Mononuclear cell (primary cell): ENCODE results near the gene DTL. TPM values are rescaled to one million over a fixed set of nuclear protein-coding genes. Genes with fewer than 3 reads are reported as not detected.

ENCODE experiments used
- H3K27me3 ChIP-seq: 2 replicates; pipeline ENCODE4 v1.6.0; 2011; ENCODE audit warnings: low read length, control low read depth; ENCODE audit not compliant: insufficient read depth
- H3K4me1 ChIP-seq: 2 replicates; pipeline ENCODE4 v1.5.1; 2011; ENCODE audit warnings: mild to moderate bottlenecking, low read length, control low read depth; ENCODE audit not compliant: insufficient read depth
- H3K4me3 ChIP-seq: 2 replicates; pipeline ENCODE4 v1.5.1; 2011; ENCODE audit warnings: mild to moderate bottlenecking, low read length, moderate library complexity
- H3K9me3 ChIP-seq: 2 replicates; pipeline ENCODE4 v1.5.1; 2011; ENCODE audit warnings: low read depth, mild to moderate bottlenecking, control low read depth, low read length
- total RNA-seq: library from RNA; depleted of rRNA; stranded (reverse); fragments of >200 nt; gene quantifications from one replicate; pipeline ENCODE4 v1.2.3, GENCODE V29; 2012

DTL gene
- total RNA-seq, 1 donor, result 0.52 TPM

DNA sequence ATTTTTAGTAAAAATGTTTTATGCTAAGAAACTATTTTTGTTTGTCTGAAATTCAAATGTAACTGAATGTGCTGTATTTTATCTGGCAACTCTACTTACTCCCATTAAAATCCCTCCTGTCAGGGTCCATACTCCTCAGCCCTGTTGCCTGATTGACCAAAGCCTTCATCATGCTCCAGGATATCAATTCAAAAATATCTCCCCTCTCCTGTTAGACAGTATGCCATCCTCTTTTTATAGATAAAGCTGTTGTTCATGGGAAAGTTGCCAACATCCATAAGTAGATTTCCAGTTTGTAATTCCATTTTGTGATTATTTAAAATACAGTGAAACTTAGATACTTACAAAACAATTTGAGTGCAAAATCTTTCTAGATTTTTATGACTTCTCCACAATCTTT is 65.7 kb downstream of the DTL start:
- no peak overlapping the region for H3K4me3 ChIP-seq
- no peaks in the 10 kb centered on the region for H3K4me1 ChIP-seq
- H3K9me3 ChIP-seq, result no peaks in the 10 kb centered on the region
- H3K27me3 ChIP-seq, result no peaks in the 10 kb centered on the region

DNA sequence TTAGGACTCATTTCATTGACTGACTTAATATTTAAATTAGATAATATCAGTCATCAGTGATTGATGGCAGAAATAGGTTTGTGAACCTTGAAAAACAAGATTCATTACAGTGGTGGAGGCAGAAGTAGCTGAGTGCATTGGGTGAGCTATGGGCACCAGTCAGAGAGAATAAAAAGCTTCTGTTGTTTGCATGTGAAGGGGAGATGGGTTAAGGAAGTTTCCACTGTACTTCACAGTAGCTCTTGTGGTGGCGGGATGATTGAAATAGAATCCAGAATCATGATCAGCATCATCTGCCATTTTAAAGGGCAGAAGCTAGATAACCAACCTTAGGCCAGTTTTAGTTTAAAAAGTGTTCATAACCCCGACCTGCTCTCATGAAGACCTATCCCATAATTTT is 66.2 kb downstream of the DTL start:
- Histone ChIP-seq H3K9me3 (no peaks in the 10 kb centered on the region), H3K4me1 (no peaks in the 10 kb centered on the region), H3K27me3 (no peaks in the 10 kb centered on the region), H3K4me3 (no peak overlapping the region)

DNA sequence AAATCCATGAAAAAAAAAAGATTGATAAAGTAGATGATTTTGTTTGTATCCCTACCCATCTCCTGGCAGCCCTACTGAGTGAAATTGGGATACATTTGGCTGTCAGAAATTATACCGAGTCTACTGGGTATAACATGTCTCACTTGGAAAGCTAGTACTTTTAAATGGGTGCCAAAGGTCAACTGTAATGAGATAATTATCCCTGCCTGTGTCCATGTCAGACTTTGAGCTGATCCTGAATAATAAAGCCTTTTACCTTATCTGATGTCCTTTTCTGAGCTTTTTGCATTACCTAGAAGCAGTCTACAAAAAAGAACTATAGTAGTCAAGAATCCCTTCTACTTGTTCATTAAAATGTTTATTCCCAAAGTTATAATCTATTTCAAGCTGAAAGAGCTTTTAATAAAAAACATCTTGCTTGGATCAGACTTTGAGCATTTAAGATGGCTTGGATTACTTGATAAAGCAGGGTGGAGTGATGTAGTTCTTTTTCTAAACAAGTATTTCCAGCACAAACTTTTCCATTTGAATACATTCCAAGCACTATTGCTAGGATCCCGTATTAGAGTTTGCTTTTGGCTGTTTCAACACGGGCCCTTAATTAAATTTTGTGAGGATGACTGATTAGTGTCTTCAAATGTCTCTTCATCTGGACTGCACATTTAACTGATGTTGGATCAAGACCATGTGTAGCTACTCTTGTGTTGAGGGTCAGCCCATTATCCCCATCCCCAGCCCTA is 69.2 kb downstream of the DTL start:
- no peak overlapping the region for H3K4me3 ChIP-seq
- no peaks in the 10 kb centered on the region for H3K9me3 ChIP-seq
- no peaks in the 10 kb centered on the region for H3K27me3 ChIP-seq
- peaks cover 10% of the 10 kb centered on the region for H3K4me1 ChIP-seq

DNA sequence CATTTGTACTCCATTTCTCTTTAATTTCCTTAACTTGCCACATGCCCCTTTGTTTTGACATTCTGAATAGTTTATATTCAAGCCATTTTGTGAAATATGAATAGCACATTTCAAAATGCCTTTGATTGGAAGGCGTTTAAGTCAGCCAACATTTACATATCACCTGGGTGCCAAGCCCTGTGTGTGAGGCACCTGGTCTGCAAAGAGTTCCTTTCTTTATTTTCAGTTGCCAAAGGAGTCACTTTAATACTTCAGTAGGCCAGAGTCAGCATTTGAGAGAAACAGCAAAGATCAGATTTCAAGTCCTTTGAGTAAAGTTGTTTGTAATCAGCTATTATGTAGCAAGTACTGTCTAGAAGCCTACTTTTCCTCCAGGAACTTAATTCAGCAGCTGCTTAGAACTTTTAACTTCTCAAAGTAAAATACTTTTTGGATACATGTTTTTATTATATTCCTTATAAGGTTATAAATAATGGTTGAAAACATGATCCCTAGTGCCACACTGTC is 70.8 kb downstream of the DTL start:
- Histone ChIP-seq H3K9me3 (no peaks in the 10 kb centered on the region), H3K4me3 (no peak overlapping the region), H3K27me3 (no peaks in the 10 kb centered on the region), H3K4me1 (peaks cover 11% of the 10 kb centered on the region)

DNA sequence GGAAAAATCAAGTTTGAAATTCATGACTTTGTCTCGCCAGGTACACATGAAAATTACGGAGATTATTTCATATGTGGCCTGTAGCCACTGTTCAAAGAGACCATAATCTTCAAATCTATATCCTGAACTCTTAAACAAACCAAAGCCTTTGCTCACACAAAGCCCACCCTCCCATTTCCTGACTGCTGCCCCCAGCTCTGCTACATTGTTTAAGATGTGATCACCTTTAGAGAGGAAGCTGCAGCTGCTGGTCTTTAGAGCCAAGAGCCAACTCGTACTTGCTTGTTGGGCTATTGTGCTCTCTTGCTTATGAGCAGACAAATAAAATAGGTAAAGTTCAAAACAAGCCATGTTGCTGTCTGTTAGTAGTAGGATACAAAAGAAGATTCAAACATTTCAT is 71.9 kb downstream of the DTL start:
- Histone ChIP-seq H3K4me3 (no peak overlapping the region), H3K4me1 (peaks cover 11% of the 10 kb centered on the region), H3K9me3 (no peaks in the 10 kb centered on the region), H3K27me3 (no peaks in the 10 kb centered on the region)

- H3K4me3 ChIP-seq, result no peak overlapping the region
- no peaks in the 10 kb centered on the region for H3K9me3 ChIP-seq
- peaks cover 11% of the 10 kb centered on the region for H3K4me1 ChIP-seq
- H3K27me3 ChIP-seq, result no peaks in the 10 kb centered on the region
Measured at GRCh38 chr1:212108187-212108586, 72.6 kb downstream of the DTL start.

- H3K9me3 ChIP-seq, result no peaks in the 10 kb centered on the region
- H3K4me3 ChIP-seq, result no peak overlapping the region
- H3K27me3 ChIP-seq, result no peaks in the 10 kb centered on the region
- H3K4me1 ChIP-seq, result peaks cover 11% of the 10 kb centered on the region
Measured at GRCh38 chr1:212108981-212109380, 73.4 kb downstream of the DTL start.

DNA sequence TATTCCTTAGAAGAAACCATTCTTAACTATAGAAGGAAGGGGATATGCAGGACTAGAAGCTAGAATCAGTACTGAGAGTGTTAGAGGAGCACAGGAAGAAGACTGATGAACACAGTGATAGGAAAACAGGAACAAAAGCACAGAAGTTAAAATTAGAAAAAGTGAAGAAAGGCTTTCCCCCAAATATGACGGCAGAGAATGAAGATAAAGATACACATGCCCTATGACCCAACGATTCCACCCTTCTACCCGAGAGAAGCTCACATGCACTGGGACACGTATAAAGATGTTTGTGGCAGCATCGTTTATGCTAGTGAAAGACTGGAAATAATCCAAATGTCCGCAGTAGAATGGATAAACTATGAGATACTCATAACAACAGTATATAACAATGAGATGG is 74.2 kb downstream of the DTL start:
- no peak overlapping the region for H3K4me3 ChIP-seq
- peaks cover 11% of the 10 kb centered on the region for H3K4me1 ChIP-seq
- H3K9me3 ChIP-seq, result no peaks in the 10 kb centered on the region
- H3K27me3 ChIP-seq, result no peaks in the 10 kb centered on the region

GRCh38 chr1:212110617-212111016 is 75.1 kb downstream of the DTL start:
- H3K27me3 ChIP-seq, result no peaks in the 10 kb centered on the region
- peaks cover 11% of the 10 kb centered on the region for H3K4me1 ChIP-seq
- H3K4me3 ChIP-seq, result no peak overlapping the region
- no peaks in the 10 kb centered on the region for H3K9me3 ChIP-seq

- Histone ChIP-seq H3K4me3 (no peak overlapping the region), H3K27me3 (no peaks in the 10 kb centered on the region), H3K4me1 (peaks cover 11% of the 10 kb centered on the region), H3K9me3 (no peaks in the 10 kb centered on the region)
Measured at GRCh38 chr1:212111536-212111935, 76.0 kb downstream of the DTL start.

GRCh38 chr1:212113706-212114105 is 78.2 kb downstream of the DTL start:
- peaks cover 10% of the 10 kb centered on the region for H3K4me1 ChIP-seq
- H3K9me3 ChIP-seq, result no peaks in the 10 kb centered on the region
- H3K27me3 ChIP-seq, result no peaks in the 10 kb centered on the region
- H3K4me3 ChIP-seq, result no peak overlapping the region

- no peaks in the 10 kb centered on the region for H3K27me3 ChIP-seq
- H3K9me3 ChIP-seq, result no peaks in the 10 kb centered on the region
- H3K4me1 ChIP-seq, result no peaks in the 10 kb centered on the region
- no peak overlapping the region for H3K4me3 ChIP-seq
Measured at GRCh38 chr1:212118167-212118871, 82.8 kb downstream of the DTL start.

DNA sequence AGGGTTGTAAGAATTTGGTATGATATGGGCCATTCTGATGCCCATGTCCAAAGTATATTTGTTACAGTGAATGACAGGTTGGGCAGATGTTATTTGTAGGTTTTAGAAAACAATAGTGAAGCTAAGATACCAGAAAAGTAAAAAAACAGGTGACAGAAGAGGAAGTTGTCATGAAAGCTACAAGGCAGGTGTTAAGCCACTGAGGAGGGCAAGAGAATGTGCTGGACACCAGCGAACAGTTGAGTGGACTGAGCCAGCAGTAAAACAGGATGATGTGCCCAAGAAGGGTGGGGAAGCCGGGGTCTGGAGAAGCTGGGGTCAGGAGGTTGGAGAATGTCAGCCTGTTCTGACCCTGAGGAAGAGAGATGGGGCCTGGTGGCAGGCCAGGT is 83.3 kb downstream of the DTL start:
- Histone ChIP-seq H3K27me3 (no peaks in the 10 kb centered on the region), H3K9me3 (no peaks in the 10 kb centered on the region), H3K4me1 (no peaks in the 10 kb centered on the region), H3K4me3 (no peak overlapping the region)

DNA sequence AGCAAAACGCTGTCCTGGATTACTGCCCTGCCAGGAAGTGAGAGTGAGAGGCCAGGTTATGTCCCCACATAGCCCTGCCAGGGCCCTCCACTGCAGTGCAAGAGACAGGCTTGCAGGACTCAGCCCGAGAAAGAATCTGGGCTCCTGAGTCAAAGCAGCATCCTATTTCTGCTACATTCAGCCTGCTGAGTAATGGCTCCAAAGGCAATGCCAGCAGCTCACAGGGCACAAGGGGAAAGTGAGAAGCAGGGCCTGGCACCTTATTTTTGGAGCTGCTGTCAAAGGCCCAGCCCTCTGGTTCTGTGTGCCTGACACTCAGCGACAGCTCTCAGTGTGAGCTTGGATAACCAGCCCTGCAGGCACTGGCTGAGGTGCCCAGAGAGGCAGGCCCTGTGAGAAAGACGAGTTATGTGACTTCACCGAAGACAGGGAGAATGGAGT is 83.9 kb downstream of the DTL start:
- Histone ChIP-seq H3K27me3 (no peaks in the 10 kb centered on the region), H3K9me3 (no peaks in the 10 kb centered on the region), H3K4me3 (no peak overlapping the region), H3K4me1 (peaks cover under 1% of the 10 kb centered on the region)

DNA sequence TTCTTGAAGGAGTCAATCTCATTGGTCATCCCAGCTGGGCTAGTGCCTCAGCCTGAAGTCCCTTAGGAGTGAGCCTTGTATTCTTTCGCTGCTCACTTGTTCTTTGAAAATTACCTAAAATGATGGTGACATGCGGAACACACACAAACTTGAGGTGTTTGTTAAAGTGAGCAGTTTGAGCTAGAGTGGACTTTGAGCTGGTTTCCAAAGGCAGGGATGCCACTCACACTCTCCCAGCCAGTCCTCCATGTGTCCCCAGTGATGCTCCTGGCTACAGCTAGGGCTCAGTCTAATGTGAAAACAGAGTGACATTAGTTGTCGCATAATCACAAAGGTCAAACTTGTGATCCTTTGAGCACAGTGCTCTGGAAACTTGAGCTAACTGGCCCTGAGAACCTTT is 84.3 kb downstream of the DTL start:
- Histone ChIP-seq H3K4me3 (no peak overlapping the region), H3K4me1 (peaks cover 5% of the 10 kb centered on the region), H3K9me3 (no peaks in the 10 kb centered on the region), H3K27me3 (no peaks in the 10 kb centered on the region)

DNA sequence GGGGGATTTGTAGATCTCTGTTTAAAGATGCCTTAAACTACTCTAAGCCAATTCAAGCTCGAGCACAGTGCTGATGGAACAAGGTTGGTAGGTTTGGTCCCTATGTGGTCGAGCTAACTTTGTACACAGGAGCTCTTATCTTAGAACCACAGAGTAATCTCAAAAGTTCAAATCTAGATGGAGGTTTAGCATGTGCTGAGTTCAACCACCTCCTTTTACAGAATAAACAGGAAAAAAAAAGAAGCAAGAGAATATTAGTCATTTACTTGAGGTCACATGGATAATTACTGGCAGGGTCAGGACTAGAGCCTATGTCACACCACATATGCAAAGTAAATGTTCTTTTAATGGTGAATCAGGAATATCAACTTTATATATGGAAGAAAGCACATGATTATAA is 86.2 kb downstream of the DTL start:
- peaks cover 19% of the 10 kb centered on the region for H3K4me1 ChIP-seq
- H3K9me3 ChIP-seq, result no peaks in the 10 kb centered on the region
- no peaks in the 10 kb centered on the region for H3K27me3 ChIP-seq

More for the DNA sequence above, 86.2 kb downstream of the DTL start:
- H3K4me3 ChIP-seq, result no peak overlapping the region
